ENCODE results near the gene CLSTN3.
"Not testable (repeated sequence)": the region's sequence is repeated elsewhere in the genome, so short reads cannot be mapped to it uniquely, and the experiment has no call there.

The CLSTN3 gene

GRCh38 chr12:7106082-7106481 is 24.1 kb upstream of the CLSTN3 start:
- DNase-seq = no peak

DNA sequence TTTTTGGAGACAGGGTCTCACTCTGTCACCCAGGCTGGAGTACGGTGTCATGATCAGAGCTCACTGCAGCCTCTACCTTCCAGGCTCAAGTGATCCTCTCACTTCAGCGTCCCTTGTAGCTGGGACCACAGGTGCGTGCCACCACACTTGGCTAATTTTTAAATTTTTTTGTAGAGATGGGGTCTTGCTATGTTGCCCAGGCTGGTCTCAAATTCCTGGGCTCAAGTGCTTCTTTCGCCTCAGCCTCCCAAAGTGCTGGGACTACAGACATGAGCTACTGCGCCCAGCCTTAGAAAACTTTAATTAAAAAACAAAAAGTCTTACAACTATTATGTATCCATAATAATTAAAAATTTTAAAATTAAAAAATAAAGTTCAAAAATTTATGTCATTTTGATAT is 23.0 kb upstream of the CLSTN3 start:
- DNase-seq = not testable (repeated sequence)

GRCh38 chr12:7107636-7108002 is 22.6 kb upstream of the CLSTN3 start:
- no peak for DNase-seq

- DNase-seq = peak; percentile 67
Measured at GRCh38 chr12:7108003-7108795, 22.0 kb upstream of the CLSTN3 start.

GRCh38 chr12:7108796-7109571 is 21.2 kb upstream of the CLSTN3 start, which contains the start of gene C1RL:
C1RL (minus strand) TSS chr12:7109214; CDS start chr12:7109180, 34 bp downstream.
- DNase-seq = peak; percentile 59

- DNase-seq = no peak
Measured at GRCh38 chr12:7109572-7109920, 20.6 kb upstream of the CLSTN3 start.

DNA sequence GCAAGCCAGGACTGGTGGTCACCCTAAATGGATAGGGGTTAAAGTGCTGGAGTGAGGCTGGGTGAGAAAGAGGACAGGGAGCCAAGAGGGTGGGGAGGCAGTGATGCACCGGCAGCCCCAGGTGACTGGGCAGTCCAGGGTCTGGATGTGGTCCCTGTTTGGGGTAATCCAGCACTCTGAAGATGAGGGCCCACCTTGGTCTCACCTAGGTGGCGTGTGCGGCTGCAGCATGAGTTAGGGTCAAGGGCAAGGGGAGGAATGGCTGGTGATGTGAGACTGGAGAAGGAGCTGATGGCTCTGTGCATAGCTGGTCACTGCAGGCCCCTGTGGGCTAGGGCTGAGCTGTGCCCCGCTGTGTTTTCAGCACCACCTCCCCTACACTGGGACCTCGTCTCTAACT is 19.5 kb upstream of the CLSTN3 start:
- no peak for DNase-seq

DNA sequence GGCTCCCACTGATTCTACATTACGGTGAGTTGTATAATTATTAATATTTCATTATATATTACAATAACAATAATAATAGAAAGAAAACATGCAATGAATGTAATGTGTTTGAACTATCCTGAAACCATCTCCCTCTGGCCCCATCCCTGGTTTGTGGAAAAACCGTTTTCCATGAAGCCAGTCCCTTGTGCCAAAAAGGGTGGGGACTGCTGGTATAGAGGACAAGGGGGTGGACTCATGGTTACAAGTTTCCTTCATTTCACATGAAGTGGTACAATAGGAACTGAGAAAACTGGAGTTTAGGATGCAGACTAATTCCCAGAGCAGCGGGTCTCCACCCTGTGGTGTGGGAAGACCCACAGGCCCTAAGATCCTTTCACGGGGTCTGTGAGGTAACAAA is 18.1 kb upstream of the CLSTN3 start:
- DNase-seq = no peak

GRCh38 chr12:7113389-7113871 is 16.7 kb upstream of the CLSTN3 start:
- DNase-seq = no peak

DNA sequence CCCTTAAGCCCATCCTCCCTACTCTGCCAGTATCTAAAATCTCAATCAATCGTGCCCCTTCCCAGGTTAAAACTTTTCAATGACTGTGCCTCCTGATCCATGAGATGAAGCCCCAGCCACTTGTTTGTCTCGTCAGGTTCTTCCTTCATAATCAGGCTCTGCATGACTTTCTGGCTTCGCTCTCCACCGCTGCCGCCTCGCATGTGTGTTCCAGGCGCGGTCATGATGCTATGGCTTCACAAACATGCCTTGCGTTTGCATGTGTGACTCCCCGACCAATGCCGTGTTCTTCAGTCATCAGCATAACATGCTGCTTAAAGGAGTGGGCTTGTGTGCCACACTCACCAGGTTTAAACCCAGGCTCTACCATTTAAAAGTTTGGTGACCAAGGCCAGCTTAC is 16.2 kb upstream of the CLSTN3 start:
- DNase-seq = no peak

- DNase-seq = no peak
Measured at GRCh38 chr12:7114851-7115250, 15.3 kb upstream of the CLSTN3 start.

DNA sequence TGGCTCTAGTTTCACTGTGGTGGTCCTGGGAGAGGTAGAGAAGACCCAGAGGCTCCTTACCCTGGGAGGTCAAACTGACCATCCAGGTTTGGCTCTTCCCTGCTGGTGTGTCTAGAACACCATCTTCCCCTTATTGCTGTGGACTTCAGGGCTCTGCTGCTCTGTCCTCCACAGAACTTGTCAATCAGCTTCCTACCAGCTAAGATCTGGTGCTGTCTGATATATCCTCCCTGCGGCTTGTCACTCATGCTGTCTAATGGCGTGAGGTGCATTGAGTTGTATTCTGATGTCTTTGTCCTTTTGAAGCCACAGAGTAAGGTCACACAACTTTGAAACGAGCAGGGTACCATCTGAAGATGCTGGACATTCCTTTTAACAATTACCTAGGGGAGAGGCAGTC is 14.0 kb upstream of the CLSTN3 start:
- DNase-seq = no peak

DNA sequence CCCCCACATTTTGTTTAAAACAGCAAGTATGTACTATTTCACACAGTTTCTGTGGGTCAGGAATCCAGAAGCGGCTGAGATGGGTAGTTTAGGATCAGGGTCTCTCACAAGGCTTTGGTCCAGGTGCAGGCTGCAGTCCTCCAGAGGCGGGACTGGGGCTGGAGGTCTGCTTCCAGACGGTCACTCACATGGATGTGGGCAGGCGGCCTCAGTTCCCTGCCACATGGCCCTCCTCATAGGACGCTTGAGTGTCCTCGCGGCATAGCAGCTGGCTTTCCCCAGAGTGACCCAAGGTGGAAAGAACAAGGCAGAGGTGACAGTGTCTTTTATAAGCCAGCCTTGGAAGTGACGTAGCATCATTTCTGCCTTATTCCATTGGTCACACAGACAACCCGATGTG is 13.3 kb upstream of the CLSTN3 start:
- DNase-seq = no peak

- no peak for DNase-seq
Measured at GRCh38 chr12:7117670-7118069, 12.5 kb upstream of the CLSTN3 start.

DNA sequence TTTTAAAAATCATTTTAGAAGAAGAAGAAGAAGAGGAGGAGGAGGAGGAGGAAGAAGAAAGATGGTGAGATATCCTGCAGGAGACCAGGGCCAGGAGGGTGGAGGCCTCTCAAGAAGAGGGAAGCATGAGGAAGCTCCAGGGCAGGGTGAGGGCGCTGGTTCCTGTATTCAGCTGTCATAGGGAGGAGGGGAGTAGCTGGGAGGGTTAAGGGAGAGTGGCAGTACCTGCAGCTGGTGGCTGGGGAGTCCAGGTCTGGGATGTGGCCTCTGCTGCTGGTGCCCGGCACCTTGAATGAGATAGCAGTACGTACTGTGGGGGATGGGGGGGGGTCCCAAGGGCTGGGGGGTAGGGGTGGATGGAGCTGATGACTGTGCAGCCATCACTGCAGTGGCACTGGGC is 11.3 kb upstream of the CLSTN3 start:
- no peak for DNase-seq

DNA sequence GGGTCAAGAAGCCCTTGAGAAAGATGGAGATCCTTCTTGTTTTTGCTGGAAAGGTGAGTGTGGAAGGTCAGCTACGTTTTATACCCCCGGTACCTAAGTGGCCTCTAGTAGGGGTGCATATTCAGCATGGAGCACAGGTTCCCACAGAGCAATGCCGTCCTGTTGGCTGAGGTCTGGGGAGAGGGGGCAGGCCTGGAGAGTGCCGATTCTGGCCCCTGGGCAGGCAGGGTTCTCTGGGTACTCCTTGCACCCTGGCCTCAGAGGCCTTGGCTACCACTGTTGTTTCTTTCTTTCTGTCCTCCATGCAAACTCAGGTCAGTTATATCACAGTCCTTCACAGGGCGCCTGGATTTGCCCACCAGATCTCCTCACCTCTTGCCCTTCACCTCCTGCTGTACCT is 10.0 kb upstream of the CLSTN3 start:
- DNase-seq = no peak

DNA sequence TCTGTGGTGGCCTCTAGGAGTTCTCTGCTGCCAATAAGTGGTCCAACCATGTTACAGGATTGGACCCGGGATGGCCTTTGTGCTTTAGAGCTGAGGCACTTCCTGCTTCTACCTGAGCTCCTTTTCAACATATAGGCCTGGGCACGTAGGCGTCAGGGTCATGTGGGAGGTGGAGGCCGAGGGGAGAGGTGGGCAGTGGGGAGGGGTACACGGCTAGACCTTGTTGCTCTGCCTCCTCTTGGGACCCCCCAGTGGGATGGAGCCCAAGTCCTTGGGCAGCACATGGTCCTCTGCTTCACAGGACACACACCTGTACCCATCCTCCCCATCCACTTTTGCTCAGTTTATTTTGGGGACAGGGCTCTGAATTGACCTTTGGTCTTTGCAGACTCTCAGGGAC is 8.8 kb upstream of the CLSTN3 start:
- no peak for DNase-seq

GRCh38 chr12:7122811-7123769 is 7.1 kb upstream of the CLSTN3 start:
- DNase-seq = no peak

GRCh38 chr12:7123806-7124522 is 6.2 kb upstream of the CLSTN3 start:
- DNase-seq = no peak

DNA sequence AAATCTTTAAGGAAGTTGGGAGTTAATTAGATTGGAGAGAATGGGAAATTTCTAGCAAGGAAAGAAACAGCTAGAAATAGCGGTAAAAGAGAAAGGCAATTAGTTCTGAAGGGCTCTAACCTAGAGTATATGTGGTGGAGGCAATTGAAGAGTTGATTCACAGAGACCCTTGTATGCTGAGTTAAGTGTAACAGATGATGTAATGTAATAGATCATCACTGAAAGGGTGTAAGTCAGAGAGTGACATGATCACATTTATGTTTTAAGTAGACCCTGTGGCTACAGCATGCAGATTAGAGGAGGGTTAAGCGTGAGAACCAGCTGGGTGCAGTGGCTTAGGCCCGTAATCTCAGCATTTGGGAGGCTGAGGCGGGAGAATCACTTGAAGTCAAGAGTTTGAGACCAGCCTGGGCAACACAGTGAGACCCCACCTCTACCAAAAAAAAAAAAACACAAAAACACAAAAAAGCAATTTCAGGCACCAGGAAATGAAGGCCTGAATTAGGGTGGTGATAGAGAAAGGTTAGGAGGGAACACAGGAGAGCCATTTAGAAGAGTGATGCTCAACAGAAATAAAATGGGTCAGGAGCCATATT is 4.4 kb upstream of the CLSTN3 start:
- DNase-seq = no peak

- DNase-seq = no peak
Measured at GRCh38 chr12:7127916-7128626, 2.1 kb upstream of the CLSTN3 start.
